WTC11 (cell line): ENCODE measurements around the gene HS2ST1. TPM values are rescaled to one million over a fixed set of nuclear protein-coding genes. Genes with fewer than 3 reads are reported as not detected.

ENCODE experiments used
- ATAC-seq: fragments of 200-7000 bp; cut with Tn5 transposase; 2 replicates; pipeline ENCODE4 v1.10.0; 2021; ENCODE audit warnings: mild to moderate bottlenecking, moderate library complexity
- CTCF ChIA-PET: fragments of 300-600 bp; sonication (Branson Sonifier 250); formaldehyde crosslinking; loops from one replicate; lab custom pipeline; 2021; ENCODE audit warnings: antibody characterized with exemption; lab: Charles Lee
- POLR2A ChIA-PET: fragments of 350-600 bp; sonication (Branson Sonifier 250); formaldehyde crosslinking; loops from one replicate; lab custom pipeline; 2021; ENCODE audit warnings: antibody characterized with exemption; lab: Charles Lee
- DNase-seq: peaks from one replicate; pipeline ENCODE4 v3.0.0; 2021; ENCODE audit warnings: low spot score
- H3K27ac Mint-ChIP-seq: 2 replicates; pipeline ENCODE4 v1.8.0; 2021; ENCODE audit warnings: mixed read lengths
- H3K27me3 Mint-ChIP-seq: 2 replicates; pipeline ENCODE4 v1.8.0; 2021; ENCODE audit warnings: low read depth, mild to moderate bottlenecking, moderate library complexity, mixed read lengths
- H3K36me3 Mint-ChIP-seq: 2 replicates; pipeline ENCODE4 v1.8.0; 2021; ENCODE audit warnings: mixed read lengths
- H3K4me1 Mint-ChIP-seq: 2 replicates; pipeline ENCODE4 v1.8.0; 2022; ENCODE audit warnings: mixed read lengths
- H3K4me3 Mint-ChIP-seq: 2 replicates; pipeline ENCODE4 v1.8.0; 2021; ENCODE audit warnings: mild to moderate bottlenecking, moderate library complexity, mixed read lengths
- H3K9me3 Mint-ChIP-seq: 2 replicates; pipeline ENCODE4 v1.8.0; 2021; ENCODE audit warnings: mixed read lengths
- AR ChIP-seq: fragments of 250-450 bp; sonication (Bioruptor Pico); IDR thresholded peaks from 2 replicates; pipeline ENCODE4 v1.9.0; 2021; ENCODE audit warnings: mild to moderate bottlenecking
- ARID4B ChIP-seq: sonication (generic); formaldehyde crosslinking; IDR thresholded peaks from 2 replicates; pipeline ENCODE4 v1.8.0; 2023; ENCODE audit warnings: missing genetic modification reagents, mild to moderate bottlenecking, borderline replicate concordance
- ATF1 ChIP-seq: sonication (generic); formaldehyde crosslinking; IDR thresholded peaks from 2 replicates; pipeline ENCODE4 v1.8.1; 2023; ENCODE audit warnings: mild to moderate bottlenecking, moderate library complexity, missing genetic modification reagents
- GABPB1 ChIP-seq: sonication (generic); formaldehyde crosslinking; IDR thresholded peaks from 2 replicates; pipeline ENCODE4 v1.8.1; 2023; ENCODE audit warnings: mild to moderate bottlenecking, missing genetic modification reagents
- IRF1 ChIP-seq: sonication (generic); formaldehyde crosslinking; IDR thresholded peaks from 2 replicates; pipeline ENCODE4 v1.8.0; 2023; ENCODE audit warnings: missing genetic modification reagents
- JAZF1 ChIP-seq: fragments of 250-450 bp; sonication (Bioruptor Pico); IDR thresholded peaks from 2 replicates; pipeline ENCODE4 v1.9.0; 2021; ENCODE audit warnings: moderate library complexity, mild to moderate bottlenecking, inconsistent platforms
- JUN ChIP-seq: sonication (generic); formaldehyde crosslinking; IDR thresholded peaks from 2 replicates; pipeline ENCODE4 v1.8.0; 2023; ENCODE audit warnings: mild to moderate bottlenecking, missing genetic modification reagents
- MYBL2 ChIP-seq: sonication (generic); formaldehyde crosslinking; IDR thresholded peaks from 2 replicates; pipeline ENCODE4 v1.8.1; 2023; ENCODE audit warnings: mild to moderate bottlenecking, moderate library complexity, missing genetic modification reagents
- NFYB ChIP-seq: sonication (generic); formaldehyde crosslinking; conservative IDR thresholded peaks from 2 replicates; pipeline ENCODE4 v1.8.0; 2022; ENCODE audit warnings: low read depth, missing genetic modification reagents
- ZNF232 ChIP-seq: sonication (generic); formaldehyde crosslinking; IDR thresholded peaks from 2 replicates; pipeline ENCODE4 v1.8.0; 2022; ENCODE audit warnings: mild to moderate bottlenecking, missing genetic modification reagents
- total RNA-seq: library from RNA; stranded (reverse); gene quantifications from 3 replicates; pipeline ENCODE4 v1.2.3, GENCODE V29; 2021
- TF ChIP-seq, protein P1 (sequence below): fragments of 250-450 bp; sonication (Bioruptor Pico); IDR thresholded peaks from 2 replicates; pipeline ENCODE4 v1.9.0; 2021; ENCODE audit warnings: moderate library complexity, mild to moderate bottlenecking, inconsistent platforms, borderline replicate concordance
- TF ChIP-seq, protein P2 (sequence below): sonication (generic); formaldehyde crosslinking; conservative IDR thresholded peaks from 2 replicates; pipeline ENCODE4 v1.8.1; 2023; ENCODE audit warnings: mild to moderate bottlenecking, low read depth, missing genetic modification reagents, moderate library complexity
- TF ChIP-seq, protein P3 (sequence below): fragments of 250-450 bp; sonication (Bioruptor Pico); IDR thresholded peaks from 2 replicates; pipeline ENCODE4 v1.8.0; 2021; ENCODE audit warnings: mild to moderate bottlenecking
- TF ChIP-seq, protein P4 (sequence below): sonication (generic); formaldehyde crosslinking; IDR thresholded peaks from 2 replicates; pipeline ENCODE4 v1.8.1; 2022; ENCODE audit warnings: mild to moderate bottlenecking, moderate library complexity, missing genetic modification reagents

HS2ST1 gene
- total RNA-seq, 1 experiment from 2014 or later, result 24.7 TPM

DNA sequence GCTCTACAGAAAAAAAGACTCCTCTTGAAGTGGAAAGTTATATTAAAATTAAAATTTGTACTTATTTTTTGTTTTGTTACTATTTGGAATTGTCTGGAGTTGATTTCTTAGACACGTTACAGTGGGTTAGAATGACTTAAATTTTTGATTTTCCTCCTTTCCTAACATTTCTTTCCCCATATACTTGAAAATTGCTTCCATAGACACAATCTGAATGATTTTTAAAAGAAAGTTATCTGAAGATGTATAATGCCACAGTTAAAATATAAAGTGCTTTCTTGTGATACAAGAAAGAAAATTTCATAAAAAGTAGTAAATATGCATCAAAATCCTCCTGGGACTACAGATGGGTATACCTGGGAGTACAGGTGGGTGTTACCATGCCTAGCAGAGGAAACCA, 2.3 kb downstream of the HS2ST1 start:
- DNase-seq (no peak), ATAC-seq (no peak)
- ChIA-PET POLR2A (no interaction called here), CTCF (interaction anchor here (2.2 kb wide), 1 partner anchor 83 kb away, joined by 5 read pairs; no protein-coding TSS in a partner anchor)
- no peak overlapping the region for H3K27ac Mint-ChIP-seq
- H3K9me3 Mint-ChIP-seq, result peaks cover 12% of the 10 kb centered on the region
- peaks cover 24% of the 10 kb centered on the region for H3K4me1 Mint-ChIP-seq
- no peak overlapping the region; the same call in 1 of the 2 replicates for H3K4me3 Mint-ChIP-seq
- TF ChIP-seq ARID4B (CRISPR knock-in tag) (no peak), JAZF1 (CRISPR knock-in tag) (no peak), ATF1 (CRISPR knock-in tag) (no peak), AR (CRISPR knock-in tag) (no peak), JUN (CRISPR knock-in tag) (no peak), NFYB (no peak), IRF1 (no peak), ZNF232 (CRISPR knock-in tag) (no peak), MYBL2 (no peak), GABPB1 (CRISPR knock-in tag) (no peak)
- TF ChIP-seq, protein P1, sequence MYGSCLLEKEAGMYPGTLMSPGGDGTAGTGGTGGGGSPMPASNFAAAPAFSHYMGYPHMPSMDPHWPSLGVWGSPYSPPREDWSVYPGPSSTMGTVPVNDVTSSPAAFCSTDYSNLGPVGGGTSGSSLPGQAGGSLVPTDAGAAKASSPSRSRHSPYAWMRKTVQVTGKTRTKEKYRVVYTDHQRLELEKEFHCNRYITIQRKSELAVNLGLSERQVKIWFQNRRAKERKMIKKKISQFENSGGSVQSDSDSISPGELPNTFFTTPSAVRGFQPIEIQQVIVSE (CRISPR knock-in tag), result no peak
- TF ChIP-seq, protein P2, sequence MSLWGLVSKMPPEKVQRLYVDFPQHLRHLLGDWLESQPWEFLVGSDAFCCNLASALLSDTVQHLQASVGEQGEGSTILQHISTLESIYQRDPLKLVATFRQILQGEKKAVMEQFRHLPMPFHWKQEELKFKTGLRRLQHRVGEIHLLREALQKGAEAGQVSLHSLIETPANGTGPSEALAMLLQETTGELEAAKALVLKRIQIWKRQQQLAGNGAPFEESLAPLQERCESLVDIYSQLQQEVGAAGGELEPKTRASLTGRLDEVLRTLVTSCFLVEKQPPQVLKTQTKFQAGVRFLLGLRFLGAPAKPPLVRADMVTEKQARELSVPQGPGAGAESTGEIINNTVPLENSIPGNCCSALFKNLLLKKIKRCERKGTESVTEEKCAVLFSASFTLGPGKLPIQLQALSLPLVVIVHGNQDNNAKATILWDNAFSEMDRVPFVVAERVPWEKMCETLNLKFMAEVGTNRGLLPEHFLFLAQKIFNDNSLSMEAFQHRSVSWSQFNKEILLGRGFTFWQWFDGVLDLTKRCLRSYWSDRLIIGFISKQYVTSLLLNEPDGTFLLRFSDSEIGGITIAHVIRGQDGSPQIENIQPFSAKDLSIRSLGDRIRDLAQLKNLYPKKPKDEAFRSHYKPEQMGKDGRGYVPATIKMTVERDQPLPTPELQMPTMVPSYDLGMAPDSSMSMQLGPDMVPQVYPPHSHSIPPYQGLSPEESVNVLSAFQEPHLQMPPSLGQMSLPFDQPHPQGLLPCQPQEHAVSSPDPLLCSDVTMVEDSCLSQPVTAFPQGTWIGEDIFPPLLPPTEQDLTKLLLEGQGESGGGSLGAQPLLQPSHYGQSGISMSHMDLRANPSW (CRISPR knock-in tag), result no peak
- TF ChIP-seq, protein P3, sequence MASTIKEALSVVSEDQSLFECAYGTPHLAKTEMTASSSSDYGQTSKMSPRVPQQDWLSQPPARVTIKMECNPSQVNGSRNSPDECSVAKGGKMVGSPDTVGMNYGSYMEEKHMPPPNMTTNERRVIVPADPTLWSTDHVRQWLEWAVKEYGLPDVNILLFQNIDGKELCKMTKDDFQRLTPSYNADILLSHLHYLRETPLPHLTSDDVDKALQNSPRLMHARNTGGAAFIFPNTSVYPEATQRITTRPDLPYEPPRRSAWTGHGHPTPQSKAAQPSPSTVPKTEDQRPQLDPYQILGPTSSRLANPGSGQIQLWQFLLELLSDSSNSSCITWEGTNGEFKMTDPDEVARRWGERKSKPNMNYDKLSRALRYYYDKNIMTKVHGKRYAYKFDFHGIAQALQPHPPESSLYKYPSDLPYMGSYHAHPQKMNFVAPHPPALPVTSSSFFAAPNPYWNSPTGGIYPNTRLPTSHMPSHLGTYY, result no peak
- TF ChIP-seq, protein P4, sequence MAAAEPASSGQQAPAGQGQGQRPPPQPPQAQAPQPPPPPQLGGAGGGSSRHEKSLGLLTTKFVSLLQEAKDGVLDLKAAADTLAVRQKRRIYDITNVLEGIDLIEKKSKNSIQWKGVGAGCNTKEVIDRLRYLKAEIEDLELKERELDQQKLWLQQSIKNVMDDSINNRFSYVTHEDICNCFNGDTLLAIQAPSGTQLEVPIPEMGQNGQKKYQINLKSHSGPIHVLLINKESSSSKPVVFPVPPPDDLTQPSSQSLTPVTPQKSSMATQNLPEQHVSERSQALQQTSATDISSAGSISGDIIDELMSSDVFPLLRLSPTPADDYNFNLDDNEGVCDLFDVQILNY (CRISPR knock-in tag), result no peak
- no peaks in the 10 kb centered on the region for H3K27me3 Mint-ChIP-seq
- peaks cover 11% of the 10 kb centered on the region for H3K36me3 Mint-ChIP-seq
